DOHH2 (cell line): ENCODE results near the gene FBXL20.
"Not testable (repeated sequence)": the region's sequence is repeated elsewhere in the genome, so short reads cannot be mapped to it uniquely, and the experiment has no call there.

ENCODE experiments used
- H3F3A ChIP-seq: fragments of 200-600 bp; sonication (generic), shearing (Covaris generic); 2 replicates; pipeline ENCODE4 v1.6.0; 2016; ENCODE audit warnings: antibody characterized with exemption, mild to moderate bottlenecking; ENCODE audit not compliant: control insufficient read depth, insufficient read depth
- H3K27ac ChIP-seq: fragments of 200-600 bp; sonication (generic); 2 replicates; pipeline ENCODE4 v1.5.1; 2014; ENCODE audit warnings: low read depth, mild to moderate bottlenecking, low read length, moderate library complexity
- H3K27me3 ChIP-seq: fragments of 200-600 bp; sonication (generic); 2 replicates; pipeline ENCODE4 v1.6.1; 2014; ENCODE audit warnings: mild to moderate bottlenecking, low read length, mixed read lengths; ENCODE audit not compliant: control insufficient read depth
- H3K36me3 ChIP-seq: fragments of 200-600 bp; sonication (generic); 2 replicates; pipeline ENCODE4 v1.6.1; 2014; ENCODE audit warnings: mild to moderate bottlenecking, low read length, moderate library complexity, mixed read lengths; ENCODE audit not compliant: control insufficient read depth
- H3K4me1 ChIP-seq: fragments of 200-600 bp; sonication (generic); 2 replicates; pipeline ENCODE4 v1.6.1; 2014; ENCODE audit warnings: mild to moderate bottlenecking, low read length, mixed read lengths; ENCODE audit not compliant: control insufficient read depth
- H3K4me2 ChIP-seq: fragments of 200-600 bp; sonication (generic); 2 replicates; pipeline ENCODE4 v1.6.0; 2014; ENCODE audit warnings: mild to moderate bottlenecking, low read length, moderate library complexity
- H3K4me3 ChIP-seq: fragments of 200-600 bp; sonication (generic); 2 replicates; pipeline ENCODE4 v1.5.1; 2014; ENCODE audit warnings: mild to moderate bottlenecking, low read length, mixed read lengths
- H3K79me2 ChIP-seq: fragments of 200-600 bp; sonication (generic); 2 replicates; pipeline ENCODE4 v1.6.1; 2014; ENCODE audit warnings: mild to moderate bottlenecking, low read length, mixed read lengths; ENCODE audit not compliant: control insufficient read depth
- H3K9me2 ChIP-seq: fragments of 200-600 bp; sonication (generic); replicated peaks from 2 replicates; pipeline ENCODE4 v1.6.1; 2014; ENCODE audit warnings: mild to moderate bottlenecking, low read length, mixed read lengths; ENCODE audit not compliant: control insufficient read depth
- H3K9me3 ChIP-seq: fragments of 200-600 bp; sonication (generic); 2 replicates; pipeline ENCODE4 v1.6.1; 2014; ENCODE audit warnings: antibody characterized with exemption, low read length, mixed read lengths; ENCODE audit not compliant: control insufficient read depth, insufficient read depth
- H4K20me1 ChIP-seq: fragments of 200-600 bp; sonication (generic); 2 replicates; pipeline ENCODE4 v1.6.0; 2014; ENCODE audit warnings: low read depth, mild to moderate bottlenecking, antibody characterized with exemption, low read length, moderate library complexity; ENCODE audit not compliant: control insufficient read depth, insufficient read depth
- EZH2phosphoT487 ChIP-seq: fragments of 200-600 bp; sonication (generic); IDR thresholded peaks from 2 replicates; pipeline ENCODE4 v1.6.1; 2017; ENCODE audit warnings: borderline replicate concordance, mild to moderate bottlenecking, antibody characterized with exemption, low read length, moderate library complexity, mixed read lengths
- TF ChIP-seq, protein P1 (sequence below): fragments of 200-600 bp; sonication (generic); IDR thresholded peaks from one replicate; pipeline ENCODE4 v1.5.1; 2014; ENCODE audit warnings: antibody characterized with exemption, mild to moderate bottlenecking, low read depth, low read length; ENCODE audit not compliant: poor library complexity, severe bottlenecking

The FBXL20 gene

DNA sequence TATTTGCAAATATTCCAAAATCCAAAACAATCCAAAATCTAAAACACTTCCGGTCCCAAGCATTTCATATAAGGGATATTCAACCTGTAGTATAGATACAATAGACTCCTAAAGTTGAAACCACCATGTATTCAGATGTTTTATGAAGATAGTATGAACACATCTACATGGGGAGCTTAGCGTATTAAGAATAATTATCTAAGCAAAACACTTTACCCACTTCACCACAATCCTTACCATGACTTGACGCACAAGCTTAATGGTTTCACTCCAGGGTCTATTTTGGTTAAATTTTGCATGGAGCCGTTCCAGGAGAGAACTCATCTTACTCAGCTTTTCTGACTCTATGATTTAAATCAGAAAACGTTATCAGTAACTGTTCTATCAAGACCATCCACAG lies 46.1 kb upstream of the FBXL20 start:
- Histone ChIP-seq H3K4me3 (no peak overlapping the region), H3K27ac (no peak overlapping the region), H3K4me1 (peaks cover 17% of the 10 kb centered on the region), H3K79me2 (peaks cover 66% of the 10 kb centered on the region), H3K36me3 (peaks cover 50% of the 10 kb centered on the region), H3F3A (peaks cover 3% of the 10 kb centered on the region), H3K9me3 (no peaks in the 10 kb centered on the region), H3K27me3 (no peaks in the 10 kb centered on the region), H3K9me2 (no peaks in the 10 kb centered on the region), H3K4me2 (no peak overlapping the region), H4K20me1 (peaks cover 6% of the 10 kb centered on the region; the same call in 1 of the 2 replicates)
- TF ChIP-seq, protein P1, sequence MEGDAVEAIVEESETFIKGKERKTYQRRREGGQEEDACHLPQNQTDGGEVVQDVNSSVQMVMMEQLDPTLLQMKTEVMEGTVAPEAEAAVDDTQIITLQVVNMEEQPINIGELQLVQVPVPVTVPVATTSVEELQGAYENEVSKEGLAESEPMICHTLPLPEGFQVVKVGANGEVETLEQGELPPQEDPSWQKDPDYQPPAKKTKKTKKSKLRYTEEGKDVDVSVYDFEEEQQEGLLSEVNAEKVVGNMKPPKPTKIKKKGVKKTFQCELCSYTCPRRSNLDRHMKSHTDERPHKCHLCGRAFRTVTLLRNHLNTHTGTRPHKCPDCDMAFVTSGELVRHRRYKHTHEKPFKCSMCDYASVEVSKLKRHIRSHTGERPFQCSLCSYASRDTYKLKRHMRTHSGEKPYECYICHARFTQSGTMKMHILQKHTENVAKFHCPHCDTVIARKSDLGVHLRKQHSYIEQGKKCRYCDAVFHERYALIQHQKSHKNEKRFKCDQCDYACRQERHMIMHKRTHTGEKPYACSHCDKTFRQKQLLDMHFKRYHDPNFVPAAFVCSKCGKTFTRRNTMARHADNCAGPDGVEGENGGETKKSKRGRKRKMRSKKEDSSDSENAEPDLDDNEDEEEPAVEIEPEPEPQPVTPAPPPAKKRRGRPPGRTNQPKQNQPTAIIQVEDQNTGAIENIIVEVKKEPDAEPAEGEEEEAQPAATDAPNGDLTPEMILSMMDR: no peak
- no peak for TF ChIP-seq EZH2phosphoT487

DNA sequence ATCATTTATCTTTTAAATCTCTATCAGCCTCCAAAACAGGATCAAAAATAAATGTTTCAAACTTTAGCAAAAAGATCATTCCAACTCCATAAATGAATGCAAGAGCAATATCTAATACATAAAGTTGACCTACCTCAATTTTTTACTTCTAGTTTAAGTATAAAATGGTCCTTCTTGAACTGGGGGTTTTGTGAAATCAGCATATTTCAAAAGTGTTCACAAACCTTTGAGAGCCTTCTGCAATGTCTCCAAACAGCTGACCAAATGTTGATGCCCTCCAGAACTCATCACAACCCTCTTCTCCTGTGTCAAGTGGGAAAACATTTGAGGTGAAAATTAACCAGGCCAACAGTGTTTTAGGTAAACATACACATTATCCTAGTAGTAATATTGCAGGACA lies 41.9 kb upstream of the FBXL20 start:
- Histone ChIP-seq H3F3A (no peaks in the 10 kb centered on the region), H3K27ac (no peak overlapping the region), H3K9me2 (no peaks in the 10 kb centered on the region), H3K4me3 (no peak overlapping the region), H3K79me2 (peaks cover 38% of the 10 kb centered on the region), H4K20me1 (no peaks in the 10 kb centered on the region), H3K27me3 (no peaks in the 10 kb centered on the region), H3K9me3 (no peaks in the 10 kb centered on the region), H3K4me2 (no peak overlapping the region), H3K4me1 (no peaks in the 10 kb centered on the region), H3K36me3 (peaks cover 76% of the 10 kb centered on the region)
- TF ChIP-seq EZH2phosphoT487: no peak
- TF ChIP-seq, protein P1: no peak

DNA sequence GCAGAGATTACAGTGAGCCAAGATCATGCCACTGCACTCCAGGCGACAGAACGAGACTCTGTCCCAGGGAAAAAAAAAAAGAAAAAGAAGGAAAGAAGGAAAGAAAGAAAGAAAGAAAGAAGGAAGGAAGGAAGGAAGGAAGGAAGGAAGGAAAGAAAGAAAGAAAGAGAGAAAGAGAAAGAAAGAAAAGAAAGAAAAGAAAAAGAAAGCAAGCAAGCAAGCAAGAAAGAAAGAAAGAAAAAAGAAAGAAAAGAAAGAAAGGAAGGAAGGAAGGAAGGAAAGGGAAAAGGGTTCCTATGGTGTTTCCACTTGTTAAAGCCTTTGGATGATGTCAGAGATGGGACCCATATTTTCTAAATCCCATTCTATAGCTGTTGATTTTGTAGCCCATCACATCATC lies 38.4 kb upstream of the FBXL20 start:
- H3K4me1 ChIP-seq, H3K79me2 ChIP-seq, H3K4me3 ChIP-seq, H3K9me2 ChIP-seq, H3K4me2 ChIP-seq, H3K27ac ChIP-seq, H3K9me3 ChIP-seq, H3F3A ChIP-seq, H4K20me1 ChIP-seq, H3K27me3 ChIP-seq: not testable (repeated sequence)
- peaks cover 69% of the 10 kb centered on the region for H3K36me3 ChIP-seq

DNA sequence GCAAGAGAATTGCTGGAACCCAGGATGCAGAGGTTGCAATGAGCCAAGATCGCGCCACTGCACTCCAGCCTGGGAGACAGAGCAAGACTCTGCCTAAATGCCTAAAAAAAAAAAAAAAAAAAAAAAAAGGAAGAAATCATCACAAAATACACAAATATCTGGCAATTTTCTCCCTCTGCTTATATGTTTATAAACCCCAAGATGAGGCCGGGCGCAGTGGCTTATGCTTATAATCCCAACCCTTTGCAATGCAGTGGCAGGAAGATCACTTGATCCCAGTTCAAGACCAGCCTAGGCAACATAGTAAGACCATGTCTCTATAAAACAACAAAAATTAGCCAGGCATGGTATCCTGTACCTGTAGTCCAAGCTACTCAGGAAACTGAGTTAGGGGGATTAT lies 28.2 kb upstream of the FBXL20 start:
- H3K4me3 ChIP-seq: no peak overlapping the region
- no peak overlapping the region for H3K4me2 ChIP-seq

More for the DNA sequence above, 28.2 kb upstream of the FBXL20 start:
- no peaks in the 10 kb centered on the region for H3K4me1 ChIP-seq
- TF ChIP-seq EZH2phosphoT487: no peak
- no peaks in the 10 kb centered on the region for H3K27me3 ChIP-seq
- no peaks in the 10 kb centered on the region for H3K9me3 ChIP-seq
- H3K27ac ChIP-seq: no peak overlapping the region
- peaks cover 66% of the 10 kb centered on the region for H3K36me3 ChIP-seq
- no peaks in the 10 kb centered on the region for H3K79me2 ChIP-seq
- H3F3A ChIP-seq: no peaks in the 10 kb centered on the region
- no peaks in the 10 kb centered on the region for H4K20me1 ChIP-seq
- no peaks in the 10 kb centered on the region for H3K9me2 ChIP-seq
